Heart right ventricle (tissue), 16 donors: ENCODE measurements around the gene COL25A1. TPM values are rescaled to one million over a fixed set of nuclear protein-coding genes. Genes with fewer than 3 reads are reported as not detected.

Source experiments
- ATAC-seq, 8 donors: fragments of 200-7000 bp; cut with Tn5 transposase; one replicate each; pipeline ENCODE4 v1.9.1; 2020; ENCODE audit warnings: mild to moderate bottlenecking in 8 of 8, moderate library complexity in 8 of 8, moderate number of reproducible peaks in 1 of 8
- DNase-seq, 2 donors: peaks; one replicate each; pipeline ENCODE4 v3.0.0-alpha.2; 2020
- H3K27ac ChIP-seq, 10 donors: fragments of 200-600 bp; sonication (generic) in 2 of 10; one replicate each; pipeline versions ENCODE4 v1.5.0 to v1.8.0; 2020 to 2022; ENCODE audit warnings: mild to moderate bottlenecking in 3 of 10
- H3K27me3 ChIP-seq, 7 donors: fragments of 200-600 bp; one replicate each; pipeline ENCODE4 v1.8.0; 2021 to 2022; ENCODE audit warnings: mild to moderate bottlenecking in 2 of 7
- H3K36me3 ChIP-seq, 9 donors: fragments of 200-600 bp; sonication (generic) in 1 of 9; one replicate each; pipeline versions ENCODE4 v1.5.0 to v1.8.0; 2020 to 2022; ENCODE audit warnings: mild to moderate bottlenecking in 2 of 9
- H3K4me1 ChIP-seq, 9 donors: fragments of 200-600 bp; sonication (generic) in 1 of 9; one replicate each; pipeline versions ENCODE4 v1.5.0 to v1.8.0; 2020 to 2022; ENCODE audit warnings: mild to moderate bottlenecking in 4 of 9
- H3K4me3 ChIP-seq, 10 donors: fragments of 200-600 bp; sonication (generic) in 2 of 10; one replicate each; pipeline versions ENCODE4 v1.5.0 to v1.8.0; 2020 to 2022; ENCODE audit warnings: mild to moderate bottlenecking in 7 of 10, moderate library complexity in 2 of 10
- H3K9me3 ChIP-seq, 11 donors: fragments of 200-600 bp in 10 of 11; sonication (generic) in 2 of 11; one replicate each; pipeline versions ENCODE4 v1.5.0 to v1.8.0; 2013 to 2022; ENCODE audit warnings: mild to moderate bottlenecking in 2 of 11, control low read depth in 1 of 11, moderate library complexity in 1 of 11
- WGBS, 2 donors: extraction: QIAGEN DNeasy Blood & Tissue Kit; methylation state at CpG; one replicate each; pipeline ENCODE4 v1.1.7; 2013; ENCODE audit warnings: inconsistent platforms in 1 of 2; 5-methylcytosine and 5-hydroxymethylcytosine counted together
- intact Hi-C, 10 donors: fragments of 100-400 bp; cut with DNase I; formaldehyde crosslinking; loops; one replicate each; pipeline versions ENCODE4 v1.11.1 to v1.14.2; 2022
- polyA plus RNA-seq, 2 donors: library from polyadenylated mRNA; stranded (reverse); fragments of 200-250 nt; gene quantifications; one replicate each; pipeline ENCODE4 v1.2.3, GENCODE V29; 2013
- total RNA-seq, 10 donors: library from RNA; stranded (reverse); fragmentation: NEBNext Ultra II Directional in 3 of 10; extraction: Animal tissue kit (Norgen Biotek cat#: 25700) in 3 of 10; gene quantifications; one replicate each; pipeline versions ENCODE4 v1.2.1 to v1.2.4, GENCODE V29; 2021 to 2023
- TF ChIP-seq, protein P1 (sequence below), 9 donors: fragments of 200-600 bp; sonication (generic) in 2 of 9; IDR thresholded peaks; one replicate each; pipeline versions ENCODE4 v1.5.0 to v1.8.0; 2021 to 2022; ENCODE audit warnings: antibody characterized with exemption in 9 of 9, mild to moderate bottlenecking in 5 of 9, moderate library complexity in 1 of 9
- donor health status: Arrhythmogenic right ventricular cardiomyopathy.
- donor health status: ischemic (EF 13 %, LVEDD 7.1; RV severe dilation, severe dysfunction).
- donor health status: healthy with polysubstance abuse.
- donor health status: DM: no; HTN: yes; CAD: no.
- donor health status: DM: no; HTN: no; CAD: no.
- donor health status: ischemic (EF 25% LVEDD 6.9; RV normal size, moderate dysfunction).
- donor health status: ischemic (EF 25% LVEDD 5.7; RV mildly dilated, moderate dysfunction).
- donor health status: healthy.
- donor health status: DM: yes; HTN: yes; CAD: no.
- donor health status: Ischemic cardiomyopathy.
- donor health status: ischemic (EF 35%, LVEDD 5.7; RV mildly dilated, moderate dysfunction).
- donor health status: nonischemic (EF 11% LVEDD 7.7; RV severe dilation, severe dysfunction).
- donor health status: DM: yes; HTN: yes; CAD: no.
- donor health status: PGD.
- donor health status: ischemic (EF 29% LVEDD 5.4; RV normal size, mild dysfunction).
- donor health status: nonischemic (EF 23%, LVEDD 6.1; RV moderate dilation, normal function).

The COL25A1 gene
- total and polyA plus RNA-seq, 12 donors: 0.07 to 1.2 (median 0.41) TPM

GRCh38 chr4:108839333-108839732 lies 463.1 kb downstream of the COL25A1 start:
- WGBS, 2 donors: 95% methylated on average over 3 of the region's 3 CpGs
- H3K4me1 ChIP-seq: no peaks in the 10 kb centered on the region
- H3K27me3 ChIP-seq: no peaks in the 10 kb centered on the region
- H3K9me3 ChIP-seq: no peaks in the 10 kb centered on the region
- H3K4me3 ChIP-seq: no peak overlapping the region
- no peaks in the 10 kb centered on the region for H3K36me3 ChIP-seq
- H3K27ac ChIP-seq: no peak overlapping the region
- TF ChIP-seq, protein P1, sequence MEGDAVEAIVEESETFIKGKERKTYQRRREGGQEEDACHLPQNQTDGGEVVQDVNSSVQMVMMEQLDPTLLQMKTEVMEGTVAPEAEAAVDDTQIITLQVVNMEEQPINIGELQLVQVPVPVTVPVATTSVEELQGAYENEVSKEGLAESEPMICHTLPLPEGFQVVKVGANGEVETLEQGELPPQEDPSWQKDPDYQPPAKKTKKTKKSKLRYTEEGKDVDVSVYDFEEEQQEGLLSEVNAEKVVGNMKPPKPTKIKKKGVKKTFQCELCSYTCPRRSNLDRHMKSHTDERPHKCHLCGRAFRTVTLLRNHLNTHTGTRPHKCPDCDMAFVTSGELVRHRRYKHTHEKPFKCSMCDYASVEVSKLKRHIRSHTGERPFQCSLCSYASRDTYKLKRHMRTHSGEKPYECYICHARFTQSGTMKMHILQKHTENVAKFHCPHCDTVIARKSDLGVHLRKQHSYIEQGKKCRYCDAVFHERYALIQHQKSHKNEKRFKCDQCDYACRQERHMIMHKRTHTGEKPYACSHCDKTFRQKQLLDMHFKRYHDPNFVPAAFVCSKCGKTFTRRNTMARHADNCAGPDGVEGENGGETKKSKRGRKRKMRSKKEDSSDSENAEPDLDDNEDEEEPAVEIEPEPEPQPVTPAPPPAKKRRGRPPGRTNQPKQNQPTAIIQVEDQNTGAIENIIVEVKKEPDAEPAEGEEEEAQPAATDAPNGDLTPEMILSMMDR (IDR thresholded peaks at IDR 0.05): no peak
- no peak for DNase-seq
- intact Hi-C loops: loop anchor here in 8 of 10 donors (5.0 to 10.0 kb wide), 6 partner anchors 455 to 883 kb away; partner anchors contain the start of gene COL25A1 (in 3 of the 8)
- ATAC-seq: no peak

- TF ChIP-seq, protein P1 (IDR thresholded peaks at IDR 0.05): no peak
- Histone ChIP-seq H3K27ac (no peak overlapping the region), H3K4me1 (no peaks in the 10 kb centered on the region), H3K4me3 (no peak overlapping the region), H3K9me3 (no peaks in the 10 kb centered on the region), H3K27me3 (no peaks in the 10 kb centered on the region), H3K36me3 (no peaks in the 10 kb centered on the region)
- 68 to 80% methylated on average over 4 of the region's 4 CpGs for WGBS, 2 donors
- DNase-seq (no peak), ATAC-seq (no peak)
- intact Hi-C loops: loop anchor here in 8 of 10 donors (5.0 to 10.0 kb wide), 6 partner anchors 456 to 884 kb away; partner anchors contain the start of gene COL25A1 (in 3 of the 8)
Measured at GRCh38 chr4:108838451-108838850, 464.0 kb downstream of the COL25A1 start.

GRCh38 chr4:108834835-108835384 lies 467.5 kb downstream of the COL25A1 start:
- intact Hi-C loops: loop anchor here (2.0 to 10.0 kb wide), 7 partner anchors 460 to 887 kb away; partner anchors contain the start of gene COL25A1 (in 3 of the 10)
- Histone ChIP-seq H3K27ac (no peak overlapping the region), H3K36me3 (no peaks in the 10 kb centered on the region), H3K9me3 (no peaks in the 10 kb centered on the region), H3K4me1 (peaks cover 0 to 19% (median 12%) of the 10 kb centered on the region in 9 donors), H3K27me3 (no peaks in the 10 kb centered on the region), H3K4me3 (no peak overlapping the region)
- ATAC-seq (peak in 1 of 8 donors; percentile 46), DNase-seq (no peak)
- WGBS, 2 donors: 29 to 36% methylated on average over 3 of the region's 3 CpGs
- TF ChIP-seq, protein P1 (IDR thresholded peaks at IDR 0.05): peak; percentile 36 to 82 (median 70)

DNA sequence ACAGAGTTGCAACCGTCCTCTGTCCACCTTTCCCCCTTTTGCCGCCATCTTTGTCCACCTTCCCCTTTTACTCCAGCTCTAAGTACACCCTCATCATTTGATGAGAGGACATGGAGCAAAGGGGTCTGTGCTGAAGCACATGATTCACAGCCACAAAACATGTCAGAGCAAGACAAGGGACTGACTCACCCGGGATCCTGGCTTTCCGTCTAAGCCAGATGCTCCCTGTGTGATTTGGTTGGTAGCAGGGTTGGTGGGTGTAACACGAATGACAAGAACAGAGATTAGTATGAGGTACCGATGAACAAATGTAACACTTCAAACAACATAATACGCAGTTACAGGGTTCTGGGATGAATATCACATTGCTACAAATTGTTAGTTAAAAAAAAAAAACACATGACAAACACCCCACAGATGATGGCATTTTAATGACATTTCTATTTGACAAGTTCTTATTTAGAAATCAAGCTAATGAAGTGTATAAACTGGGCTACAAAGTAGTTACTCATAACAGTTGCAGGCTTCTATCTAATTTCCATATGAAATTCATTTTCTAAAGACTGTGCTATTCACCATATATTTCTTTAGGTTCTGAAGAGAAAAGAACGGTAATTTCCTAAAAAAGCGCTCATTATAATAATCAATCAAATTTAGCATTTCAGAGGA lies 468.2 kb downstream of the COL25A1 start:
- 82 to 86% methylated on average over 9 of the region's 9 CpGs for WGBS, 2 donors
- peaks cover 0 to 23% (median 12%) of the 10 kb centered on the region in 9 donors for H3K4me1 ChIP-seq
- DNase-seq (no peak), ATAC-seq (no peak)
- intact Hi-C loops: loop anchor here in 8 of 10 donors (2.0 to 10.0 kb wide), 4 partner anchors 461 to 573 kb away; partner anchors contain the start of gene COL25A1 (in 3 of the 8)
- H3K27me3 ChIP-seq: no peaks in the 10 kb centered on the region
- no peak overlapping the region for H3K4me3 ChIP-seq
- H3K9me3 ChIP-seq: no peaks in the 10 kb centered on the region
- TF ChIP-seq, protein P1 (IDR thresholded peaks at IDR 0.05): no peak
- H3K36me3 ChIP-seq: no peaks in the 10 kb centered on the region
- H3K27ac ChIP-seq: no peak overlapping the region
